ENCODE results near the gene LUC7L3.
"Not testable (repeated sequence)": the region's sequence is repeated elsewhere in the genome, so short reads cannot be mapped to it uniquely, and the experiment has no call there.

Gene LUC7L3

GRCh38 chr17:50680543-50681262 lies 38.7 kb upstream of the LUC7L3 start:
- H3K27ac ChIP-seq (ENCODE audit: insufficient read depth, low read depth, low read length, poor library complexity, severe bottlenecking); H3K4me3 ChIP-seq (ENCODE audit: insufficient read depth, low read depth, low read length): not testable (repeated sequence)

GRCh38 chr17:50681263-50682200 lies 37.9 kb upstream of the LUC7L3 start:
- Histone ChIP-seq H3K36me3 (ENCODE audit: control insufficient read depth, insufficient read depth, low read length) (no peaks in the 10 kb centered on the region), H3K27ac (ENCODE audit: insufficient read depth, low read depth, low read length, poor library complexity, severe bottlenecking) (no peak overlapping the region), H3K27me3 (ENCODE audit: control insufficient read depth, insufficient read depth, low read length, poor library complexity, severe bottlenecking) (no peaks in the 10 kb centered on the region), H3K4me3 (ENCODE audit: insufficient read depth, low read depth, low read length) (no peak overlapping the region), H3K4me1 (ENCODE audit: control insufficient read depth, insufficient read depth, low read length) (peaks cover 14% of the 10 kb centered on the region), H3K9me3 (ENCODE audit: control insufficient read depth, low read length) (no peaks in the 10 kb centered on the region)
- WGBS, 2 experiments = 81% methylated on average over 27 of the region's 27 CpGs

More at GRCh38 chr17:50680543-50681262, 38.7 kb upstream of the LUC7L3 start:
- WGBS, 2 experiments = 89 to 90% methylated on average over 12 of the region's 12 CpGs
- H3K9me3 ChIP-seq (ENCODE audit: control insufficient read depth, low read length); H3K27me3 ChIP-seq (ENCODE audit: control insufficient read depth, insufficient read depth, low read length, poor library complexity, severe bottlenecking); H3K36me3 ChIP-seq (ENCODE audit: control insufficient read depth, insufficient read depth, low read length): not testable (repeated sequence)
- peaks cover 10% of the 10 kb centered on the region for H3K4me1 ChIP-seq (ENCODE audit: control insufficient read depth, insufficient read depth, low read length)

GRCh38 chr17:50682441-50682840 lies 37.0 kb upstream of the LUC7L3 start:
- Histone ChIP-seq H3K36me3 (ENCODE audit: control insufficient read depth, insufficient read depth, low read length) (no peaks in the 10 kb centered on the region), H3K27me3 (ENCODE audit: control insufficient read depth, insufficient read depth, low read length, poor library complexity, severe bottlenecking) (no peaks in the 10 kb centered on the region), H3K9me3 (ENCODE audit: control insufficient read depth, low read length) (no peaks in the 10 kb centered on the region), H3K4me3 (ENCODE audit: insufficient read depth, low read depth, low read length) (no peak overlapping the region), H3K4me1 (ENCODE audit: control insufficient read depth, insufficient read depth, low read length) (peaks cover 17% of the 10 kb centered on the region), H3K27ac (ENCODE audit: insufficient read depth, low read depth, low read length, poor library complexity, severe bottlenecking) (no peak overlapping the region)
- WGBS, 2 experiments = 91 to 93% methylated on average over 3 of the region's 3 CpGs

- Histone ChIP-seq H3K4me3 (ENCODE audit: insufficient read depth, low read depth, low read length) (no peak overlapping the region), H3K27ac (ENCODE audit: insufficient read depth, low read depth, low read length, poor library complexity, severe bottlenecking) (no peak overlapping the region), H3K9me3 (ENCODE audit: control insufficient read depth, low read length) (no peaks in the 10 kb centered on the region), H3K27me3 (ENCODE audit: control insufficient read depth, insufficient read depth, low read length, poor library complexity, severe bottlenecking) (no peaks in the 10 kb centered on the region), H3K36me3 (ENCODE audit: control insufficient read depth, insufficient read depth, low read length) (no peaks in the 10 kb centered on the region), H3K4me1 (ENCODE audit: control insufficient read depth, insufficient read depth, low read length) (peaks cover 19% of the 10 kb centered on the region)
- WGBS, 2 experiments = 88 to 94% methylated on average over 3 of the region's 3 CpGs
Observed at GRCh38 chr17:50682938-50683337, 36.5 kb upstream of the LUC7L3 start.

- H3K36me3 ChIP-seq (ENCODE audit: control insufficient read depth, insufficient read depth, low read length) = no peaks in the 10 kb centered on the region
- no peaks in the 10 kb centered on the region for H3K27me3 ChIP-seq (ENCODE audit: control insufficient read depth, insufficient read depth, low read length, poor library complexity, severe bottlenecking)
- no peak overlapping the region for H3K27ac ChIP-seq (ENCODE audit: insufficient read depth, low read depth, low read length, poor library complexity, severe bottlenecking)
- H3K9me3 ChIP-seq (ENCODE audit: control insufficient read depth, low read length) = no peaks in the 10 kb centered on the region
- WGBS, 2 experiments = 95% methylated on average over 28 of the region's 28 CpGs
- H3K4me3 ChIP-seq (ENCODE audit: insufficient read depth, low read depth, low read length) = no peak overlapping the region
- H3K4me1 ChIP-seq (ENCODE audit: control insufficient read depth, insufficient read depth, low read length) = peaks cover 21% of the 10 kb centered on the region
Observed at GRCh38 chr17:50683434-50684287, 35.7 kb upstream of the LUC7L3 start.

GRCh38 chr17:50684288-50684611 lies 35.2 kb upstream of the LUC7L3 start:
- 91 to 93% methylated on average over 5 of the region's 5 CpGs for WGBS, 2 experiments
- no peak overlapping the region for H3K27ac ChIP-seq (ENCODE audit: insufficient read depth, low read depth, low read length, poor library complexity, severe bottlenecking)
- H3K36me3 ChIP-seq (ENCODE audit: control insufficient read depth, insufficient read depth, low read length) = no peaks in the 10 kb centered on the region
- H3K4me1 ChIP-seq (ENCODE audit: control insufficient read depth, insufficient read depth, low read length) = peaks cover 27% of the 10 kb centered on the region
- no peaks in the 10 kb centered on the region for H3K9me3 ChIP-seq (ENCODE audit: control insufficient read depth, low read length)
- H3K4me3 ChIP-seq (ENCODE audit: insufficient read depth, low read depth, low read length) = no peak overlapping the region
- H3K27me3 ChIP-seq (ENCODE audit: control insufficient read depth, insufficient read depth, low read length, poor library complexity, severe bottlenecking) = no peaks in the 10 kb centered on the region

GRCh38 chr17:50684612-50685333 lies 34.6 kb upstream of the LUC7L3 start:
- WGBS, 2 experiments = 75 to 76% methylated on average over 15 of the region's 15 CpGs
- Histone ChIP-seq H3K4me1 (ENCODE audit: control insufficient read depth, insufficient read depth, low read length) (peaks cover 32% of the 10 kb centered on the region), H3K27ac (ENCODE audit: insufficient read depth, low read depth, low read length, poor library complexity, severe bottlenecking) (no peak overlapping the region), H3K27me3 (ENCODE audit: control insufficient read depth, insufficient read depth, low read length, poor library complexity, severe bottlenecking) (no peaks in the 10 kb centered on the region), H3K9me3 (ENCODE audit: control insufficient read depth, low read length) (no peaks in the 10 kb centered on the region), H3K36me3 (ENCODE audit: control insufficient read depth, insufficient read depth, low read length) (no peaks in the 10 kb centered on the region), H3K4me3 (ENCODE audit: insufficient read depth, low read depth, low read length) (no peak overlapping the region)

GRCh38 chr17:50685334-50685665 lies 34.1 kb upstream of the LUC7L3 start:
- Histone ChIP-seq H3K9me3 (ENCODE audit: control insufficient read depth, low read length) (no peaks in the 10 kb centered on the region), H3K36me3 (ENCODE audit: control insufficient read depth, insufficient read depth, low read length) (no peaks in the 10 kb centered on the region), H3K4me3 (ENCODE audit: insufficient read depth, low read depth, low read length) (no peak overlapping the region), H3K27ac (ENCODE audit: insufficient read depth, low read depth, low read length, poor library complexity, severe bottlenecking) (no peak overlapping the region), H3K27me3 (ENCODE audit: control insufficient read depth, insufficient read depth, low read length, poor library complexity, severe bottlenecking) (no peaks in the 10 kb centered on the region), H3K4me1 (ENCODE audit: control insufficient read depth, insufficient read depth, low read length) (peaks cover 37% of the 10 kb centered on the region)
- 93 to 100% methylated on average over 1 of the region's 1 CpG for WGBS, 2 experiments

- no peak overlapping the region for H3K27ac ChIP-seq (ENCODE audit: insufficient read depth, low read depth, low read length, poor library complexity, severe bottlenecking)
- no peak overlapping the region for H3K4me3 ChIP-seq (ENCODE audit: insufficient read depth, low read depth, low read length)
- peaks cover 43% of the 10 kb centered on the region for H3K4me1 ChIP-seq (ENCODE audit: control insufficient read depth, insufficient read depth, low read length)
- no peaks in the 10 kb centered on the region for H3K36me3 ChIP-seq (ENCODE audit: control insufficient read depth, insufficient read depth, low read length)
- H3K9me3 ChIP-seq (ENCODE audit: control insufficient read depth, low read length) = no peaks in the 10 kb centered on the region
- no peaks in the 10 kb centered on the region for H3K27me3 ChIP-seq (ENCODE audit: control insufficient read depth, insufficient read depth, low read length, poor library complexity, severe bottlenecking)
- WGBS, 2 experiments = 87 to 90% methylated on average over 17 of the region's 17 CpGs
Observed at GRCh38 chr17:50685691-50686493, 33.5 kb upstream of the LUC7L3 start.
